Keratinocyte (primary cell): ENCODE results near the gene RFC5. TPM values are rescaled to one million over a fixed set of nuclear protein-coding genes. Genes with fewer than 3 reads are reported as not detected.

ENCODE experiments used
- DNase-seq: peaks from one replicate; pipeline ENCODE4 v3.0.0-alpha.2; 2011; ENCODE audit warnings: low read depth, missing footprints, low spot score
- FAIRE-seq: peaks from 2 replicates; lab custom pipeline; 2011; peaks lifted over from hg19 to GRCh38; lab: Jason Lieb, UNC
- H2AFZ ChIP-seq: 2 replicates; pipeline ENCODE4 v1.6.0; 2012; ENCODE audit warnings: low read length, control low read depth, inconsistent platforms; ENCODE audit not compliant: control insufficient read depth
- H3K27ac ChIP-seq: 2 replicates; pipeline ENCODE4 v1.5.1; 2011; ENCODE audit warnings: low read length; ENCODE audit not compliant: control insufficient read depth, insufficient read depth
- H3K27me3 ChIP-seq: 3 replicates; pipeline ENCODE4 v1.6.0; 2011; ENCODE audit warnings: low read length; ENCODE audit not compliant: control insufficient read depth, insufficient read depth; ENCODE audit errors: extremely low read depth
- H3K36me3 ChIP-seq, 2 experiments: 2 replicates in 1 of 2; 3 replicates in 1 of 2; pipeline ENCODE4 v1.5.1; 2011; ENCODE audit warnings: low read length in 2 of 2, mild to moderate bottlenecking in 1 of 2; ENCODE audit not compliant: control insufficient read depth in 2 of 2, insufficient read depth in 2 of 2; ENCODE audit errors: extremely low read depth in 1 of 2
- H3K4me1 ChIP-seq: 3 replicates; pipeline ENCODE4 v1.5.1; 2011; ENCODE audit warnings: low read length; ENCODE audit not compliant: control insufficient read depth, insufficient read depth; ENCODE audit errors: extremely low read depth
- H3K4me2 ChIP-seq: 3 replicates; pipeline ENCODE4 v1.6.0; 2011; ENCODE audit warnings: low read depth, low read length; ENCODE audit not compliant: control insufficient read depth, insufficient read depth; ENCODE audit errors: extremely low read depth
- H3K4me3 ChIP-seq, 3 experiments: fragments of 200-600 bp in 1 of 3; sonication (generic) in 1 of 3; 2 replicates in 2 of 3; 3 replicates in 1 of 3; pipeline ENCODE4 v1.5.1; 2011 to 2016; ENCODE audit warnings: low read length in 3 of 3, mild to moderate bottlenecking in 3 of 3, control low read depth in 2 of 3, inconsistent platforms in 1 of 3, low read depth in 1 of 3, mixed read lengths in 1 of 3, mixed run types in 1 of 3, moderate library complexity in 1 of 3; ENCODE audit not compliant: control insufficient read depth in 2 of 3, insufficient read depth in 2 of 3; ENCODE audit errors: extremely low read depth in 1 of 3
- H3K79me2 ChIP-seq: 2 replicates; pipeline ENCODE4 v1.6.0; 2012; ENCODE audit warnings: low read length; ENCODE audit not compliant: control insufficient read depth, insufficient read depth
- H3K9ac ChIP-seq: 3 replicates; pipeline ENCODE4 v1.6.0; 2011; ENCODE audit warnings: low read length; ENCODE audit not compliant: control insufficient read depth, insufficient read depth; ENCODE audit errors: extremely low read depth
- H3K9me1 ChIP-seq: 3 replicates; pipeline ENCODE4 v1.6.0; 2011; ENCODE audit warnings: low read length; ENCODE audit not compliant: control insufficient read depth, insufficient read depth; ENCODE audit errors: extremely low read depth
- H3K9me3 ChIP-seq: 2 replicates; pipeline ENCODE4 v1.5.1; 2012; ENCODE audit warnings: low read depth, low read length; ENCODE audit not compliant: control insufficient read depth
- H4K20me1 ChIP-seq: 3 replicates; pipeline ENCODE4 v1.6.0; 2011; ENCODE audit warnings: low read length; ENCODE audit not compliant: control insufficient read depth, insufficient read depth; ENCODE audit errors: extremely low read depth
- CTCF ChIP-seq, 3 experiments: IDR thresholded peaks in 1 of 3; conservative IDR thresholded peaks in 1 of 3; optimal IDR thresholded peaks in 1 of 3; 2 replicates in 2 of 3; 3 replicates in 1 of 3; pipeline versions ENCODE3 to v1.5.1; 2011; ENCODE audit warnings: low read length in 3 of 3, mild to moderate bottlenecking in 3 of 3, moderate library complexity in 2 of 3, control low read depth in 1 of 3, inconsistent platforms in 1 of 3; ENCODE audit not compliant: insufficient read depth in 2 of 3; ENCODE audit errors: extremely low read depth in 1 of 3
- EZH2 ChIP-seq: IDR thresholded peaks from one replicate; pipeline ENCODE4 v1.6.1; 2012; ENCODE audit warnings: inconsistent platforms, mild to moderate bottlenecking, low read length, moderate library complexity
- dilution Hi-C: fragments of 300-500 bp; cut with MboI; formaldehyde crosslinking; loops from one replicate; pipeline ENCODE4 v1.7.0; 2020; ENCODE audit warnings: low sequenced_read_pairs; ENCODE audit not compliant: extremely low pct_ligation_motif_present
- polyA plus RNA-seq, 5 experiments: library from polyadenylated mRNA; depleted of rRNA in 3 of 5; stranded (reverse) in 3 of 5; stranded (forward) in 1 of 5; unstranded in 1 of 5; fragments of >200 nt; gene quantifications; 1 replicate in 1 of 5; 2 replicates in 3 of 5; 3 replicates in 1 of 5; pipeline versions ENCODE4 v1.2.1 to v1.2.3, GENCODE V29; 2011 to 2012; ENCODE audit warnings: missing spikeins in 2 of 5, low read depth in 1 of 5, low replicate concordance in 1 of 5

Gene RFC5
- polyA plus RNA-seq, 1 donor (not counting 4 experiments of a cell fraction or from before 2014, with no cell fraction given), result 24.0 TPM

GRCh38 chr12:118015944-118016343, 559 bp upstream of the RFC5 start:
- no peak for FAIRE-seq
- H3K9ac ChIP-seq, result peak overlapping the region; percentile 89
- no peak for DNase-seq
- H3K79me2 ChIP-seq, result peaks cover 18% of the 10 kb centered on the region
- H3K36me3 ChIP-seq, result peaks cover 3 to 5% of the 10 kb centered on the region in 2 experiments
- no peak for TF ChIP-seq CTCF (optimal IDR thresholded peaks at IDR 0.05 in 1 of 3, IDR thresholded peaks at IDR 0.05 in 1 of 3, conservative IDR thresholded peaks at IDR 0.05 in 1 of 3; ENCODE audit: extremely low read depth in 1 of 3, insufficient read depth in 2 of 3, low read length in 3 of 3)
- TF ChIP-seq EZH2, result no peak
- H3K9me1 ChIP-seq, result no peaks in the 10 kb centered on the region
- no peaks in the 10 kb centered on the region for H3K9me3 ChIP-seq
- H3K4me2 ChIP-seq, result peak overlapping the region; percentile 93
- H3K4me1 ChIP-seq, result peaks cover 15% of the 10 kb centered on the region
- peak overlapping the region in 2 of 3 experiments; percentile 14 to 87 for H3K4me3 ChIP-seq
- no peaks in the 10 kb centered on the region for H3K27me3 ChIP-seq
- dilution Hi-C loops, result no loop called here
- H3K27ac ChIP-seq, result no peak overlapping the region
- no peaks in the 10 kb centered on the region for H4K20me1 ChIP-seq
- peak overlapping the region; percentile 79 for H2AFZ ChIP-seq

DNA sequence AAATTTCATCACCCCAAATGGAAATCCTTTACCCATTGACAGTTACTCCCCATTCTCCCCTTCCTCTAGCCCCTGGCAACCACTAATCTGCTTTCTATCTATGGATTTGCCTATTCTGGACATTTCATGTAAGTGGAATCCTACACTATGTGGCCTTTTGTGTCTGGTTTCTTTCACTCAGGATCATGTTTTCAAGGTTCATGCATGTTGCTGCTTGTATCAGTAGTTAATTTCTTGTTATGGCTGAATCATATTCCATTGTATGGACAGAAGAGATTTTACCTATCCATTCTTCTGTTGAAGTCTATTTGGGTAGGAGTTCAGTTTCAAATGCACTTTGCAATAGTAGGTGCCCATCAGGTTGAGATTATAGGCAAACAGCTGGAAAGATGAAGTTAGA, 1.4 kb downstream of the RFC5 start:
- Histone ChIP-seq H3K4me3 (peak overlapping the region in 2 of 3 experiments; percentile 87 to 91), H3K36me3 (peaks cover 4 to 9% of the 10 kb centered on the region in 2 experiments), H3K27me3 (no peaks in the 10 kb centered on the region), H3K9ac (no peak overlapping the region), H3K4me2 (peak overlapping the region; percentile 93), H3K27ac (peak overlapping the region; percentile 14), H4K20me1 (no peaks in the 10 kb centered on the region), H2AFZ (no peak overlapping the region), H3K9me3 (no peaks in the 10 kb centered on the region), H3K4me1 (peaks cover 15% of the 10 kb centered on the region), H3K9me1 (no peaks in the 10 kb centered on the region), H3K79me2 (peaks cover 18% of the 10 kb centered on the region)
- no peak for TF ChIP-seq CTCF (optimal IDR thresholded peaks at IDR 0.05 in 1 of 3, IDR thresholded peaks at IDR 0.05 in 1 of 3, conservative IDR thresholded peaks at IDR 0.05 in 1 of 3; ENCODE audit: extremely low read depth in 1 of 3, insufficient read depth in 2 of 3, low read length in 3 of 3)
- TF ChIP-seq EZH2, result no peak
- FAIRE-seq, result no peak
- no peak for DNase-seq
- dilution Hi-C loops, result no loop called here
